HG03175 (cell line): ENCODE results near the gene RBM20.
"Not testable (repeated sequence)": the region's sequence is repeated elsewhere in the genome, so short reads cannot be mapped to it uniquely, and the experiment has no call there.

Experiments
- ATAC-seq: cut with Tn5 transposase; IDR thresholded peaks from one replicate; pipeline ENCODE4 v1.9.1; 2021; ENCODE audit warnings: mild to moderate bottlenecking, moderate library complexity; ENCODE audit not compliant: unreplicated experiment

Gene RBM20

GRCh38 chr10:110700947-110701616 lies 56.9 kb downstream of the RBM20 start:
- no peak for ATAC-seq

GRCh38 chr10:110701617-110701971 lies 57.5 kb downstream of the RBM20 start:
- ATAC-seq, result no peak

- ATAC-seq, result no peak
Observed at GRCh38 chr10:110704070-110704469, 59.9 kb downstream of the RBM20 start.

GRCh38 chr10:110704906-110705476 lies 60.9 kb downstream of the RBM20 start:
- no peak for ATAC-seq

GRCh38 chr10:110705596-110705995 lies 61.5 kb downstream of the RBM20 start:
- not testable (repeated sequence) for ATAC-seq

GRCh38 chr10:110706690-110707098 lies 62.6 kb downstream of the RBM20 start:
- no peak for ATAC-seq

GRCh38 chr10:110708776-110709443 lies 64.8 kb downstream of the RBM20 start:
- no peak for ATAC-seq

GRCh38 chr10:110709444-110709828 lies 65.3 kb downstream of the RBM20 start:
- no peak for ATAC-seq

GRCh38 chr10:110709964-110710587 lies 65.9 kb downstream of the RBM20 start:
- ATAC-seq, result no peak

- no peak for ATAC-seq
Observed at GRCh38 chr10:110710621-110711020, 66.5 kb downstream of the RBM20 start.

- ATAC-seq, result no peak
Observed at GRCh38 chr10:110711382-110711781, 67.2 kb downstream of the RBM20 start.

GRCh38 chr10:110714356-110714755 lies 70.2 kb downstream of the RBM20 start:
- no peak for ATAC-seq

- no peak for ATAC-seq
Observed at GRCh38 chr10:110717781-110718589, 73.8 kb downstream of the RBM20 start.

GRCh38 chr10:110721406-110722038 lies 77.4 kb downstream of the RBM20 start:
- ATAC-seq, result no peak

GRCh38 chr10:110723224-110723891 lies 79.2 kb downstream of the RBM20 start:
- ATAC-seq, result peak; percentile 44

GRCh38 chr10:110724116-110724921 lies 80.2 kb downstream of the RBM20 start:
- peak; percentile 62 for ATAC-seq

- no peak for ATAC-seq
Observed at GRCh38 chr10:110724937-110725336, 80.8 kb downstream of the RBM20 start.

GRCh38 chr10:110725801-110726630 lies 81.9 kb downstream of the RBM20 start:
- ATAC-seq, result no peak
